Measurements from ENCODE around the gene ARSJ.

ARSJ gene

DNA sequence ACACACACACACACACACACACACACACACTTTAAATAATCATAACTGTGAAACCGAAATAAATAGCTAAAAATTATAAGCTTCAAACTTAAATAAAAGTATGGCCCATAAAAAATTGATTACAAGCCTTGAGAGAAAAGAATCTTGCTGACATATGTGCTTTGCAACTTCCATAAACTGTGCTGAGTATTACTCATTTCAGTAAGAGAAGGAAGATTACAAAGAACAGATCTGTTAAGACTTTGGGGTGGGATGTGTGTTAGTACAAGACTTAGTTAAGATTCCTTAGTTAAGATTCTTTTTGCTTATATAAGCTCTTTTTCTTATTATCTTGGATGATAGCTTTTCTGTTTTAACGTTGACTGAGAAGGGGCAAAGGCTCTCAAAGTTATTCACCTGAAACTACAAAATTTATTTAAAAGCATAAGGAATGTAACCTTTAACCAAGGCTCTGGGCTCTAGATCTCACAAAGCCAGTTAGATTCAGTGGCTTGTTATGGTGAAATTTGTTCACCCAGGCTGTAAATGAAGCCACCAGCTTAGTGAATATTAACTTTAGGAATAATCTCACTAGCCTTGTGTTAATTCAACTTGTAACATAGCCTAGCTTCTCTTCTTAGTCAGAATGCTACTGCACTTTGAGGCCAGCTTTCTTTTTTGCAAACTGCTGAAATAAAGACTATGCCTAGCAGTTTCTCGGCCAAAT, 58.2 kb downstream of the ARSJ start:
- DNase-seq (ENCODE audit: low read depth), result peak; percentile 23
- TF ChIP-seq, protein P1, sequence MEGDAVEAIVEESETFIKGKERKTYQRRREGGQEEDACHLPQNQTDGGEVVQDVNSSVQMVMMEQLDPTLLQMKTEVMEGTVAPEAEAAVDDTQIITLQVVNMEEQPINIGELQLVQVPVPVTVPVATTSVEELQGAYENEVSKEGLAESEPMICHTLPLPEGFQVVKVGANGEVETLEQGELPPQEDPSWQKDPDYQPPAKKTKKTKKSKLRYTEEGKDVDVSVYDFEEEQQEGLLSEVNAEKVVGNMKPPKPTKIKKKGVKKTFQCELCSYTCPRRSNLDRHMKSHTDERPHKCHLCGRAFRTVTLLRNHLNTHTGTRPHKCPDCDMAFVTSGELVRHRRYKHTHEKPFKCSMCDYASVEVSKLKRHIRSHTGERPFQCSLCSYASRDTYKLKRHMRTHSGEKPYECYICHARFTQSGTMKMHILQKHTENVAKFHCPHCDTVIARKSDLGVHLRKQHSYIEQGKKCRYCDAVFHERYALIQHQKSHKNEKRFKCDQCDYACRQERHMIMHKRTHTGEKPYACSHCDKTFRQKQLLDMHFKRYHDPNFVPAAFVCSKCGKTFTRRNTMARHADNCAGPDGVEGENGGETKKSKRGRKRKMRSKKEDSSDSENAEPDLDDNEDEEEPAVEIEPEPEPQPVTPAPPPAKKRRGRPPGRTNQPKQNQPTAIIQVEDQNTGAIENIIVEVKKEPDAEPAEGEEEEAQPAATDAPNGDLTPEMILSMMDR (conservative IDR thresholded peaks at IDR 0.05; ENCODE audit: low read length), result no peak
- H3K4me3 ChIP-seq (ENCODE audit: low read length), result no peak overlapping the region

- H3K4me3 ChIP-seq (ENCODE audit: low read length), result no peak overlapping the region
- DNase-seq (ENCODE audit: low read depth), result no peak
- TF ChIP-seq, protein P1 (conservative IDR thresholded peaks at IDR 0.05; ENCODE audit: low read length), result no peak
Measured at GRCh38 chr4:113919611-113920010, 59.8 kb downstream of the ARSJ start.

DNA sequence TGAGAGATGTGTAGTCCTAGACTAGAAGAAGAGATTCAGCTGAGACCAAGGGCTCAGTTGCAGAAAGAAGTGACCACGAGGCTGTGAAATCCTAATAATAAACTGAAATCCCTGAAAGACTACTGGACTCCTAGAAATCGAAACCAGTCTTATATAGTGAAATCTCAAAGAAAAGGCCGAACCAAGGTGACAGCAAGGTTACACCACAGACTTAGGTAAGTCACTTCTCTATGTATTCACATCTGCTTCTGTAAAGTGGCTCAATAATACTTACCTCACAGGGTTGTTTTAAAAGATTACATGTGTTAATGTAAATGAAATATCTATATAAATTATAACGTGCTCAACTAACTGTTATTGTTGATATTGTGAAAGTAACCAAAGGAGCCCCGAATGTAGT, 60.3 kb downstream of the ARSJ start:
- no peak overlapping the region for H3K4me3 ChIP-seq (ENCODE audit: low read length)
- TF ChIP-seq, protein P1 (conservative IDR thresholded peaks at IDR 0.05; ENCODE audit: low read length), result no peak
- no peak for DNase-seq (ENCODE audit: low read depth)

- no peak overlapping the region for H3K4me3 ChIP-seq (ENCODE audit: low read length)
- TF ChIP-seq, protein P1 (conservative IDR thresholded peaks at IDR 0.05; ENCODE audit: low read length), result peak; percentile 27
- DNase-seq (ENCODE audit: low read depth), result no peak
Measured at GRCh38 chr4:113908829-113909228, 70.6 kb downstream of the ARSJ start.

GRCh38 chr4:113907559-113907958, 71.9 kb downstream of the ARSJ start:
- TF ChIP-seq, protein P1 (conservative IDR thresholded peaks at IDR 0.05; ENCODE audit: low read length), result no peak

DNA sequence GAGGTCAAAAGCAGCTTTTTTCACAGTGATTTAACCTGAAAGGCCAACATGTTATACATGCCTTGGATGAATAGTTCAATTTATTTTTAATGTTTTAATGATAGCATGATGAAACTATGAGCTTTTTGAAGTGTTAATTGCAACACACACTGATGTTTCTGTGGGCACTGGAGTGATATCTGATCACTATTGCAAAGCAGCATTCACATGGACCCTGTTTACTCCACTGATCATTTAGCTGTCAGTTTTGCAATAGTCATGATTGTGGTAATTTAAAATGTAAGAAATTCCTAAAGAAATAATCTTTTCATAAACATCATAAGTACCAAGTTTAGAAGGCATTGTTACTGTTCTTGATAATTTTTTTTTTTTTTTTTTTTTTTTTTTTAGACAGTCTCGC, 74.1 kb downstream of the ARSJ start:
- peak; percentile 61 for DNase-seq (ENCODE audit: low read depth)
- no peak overlapping the region for H3K4me3 ChIP-seq (ENCODE audit: low read length)
- TF ChIP-seq, protein P1 (conservative IDR thresholded peaks at IDR 0.05; ENCODE audit: low read length), result no peak

More at GRCh38 chr4:113907559-113907958, 71.9 kb downstream of the ARSJ start:
- no peak overlapping the region for H3K4me3 ChIP-seq (ENCODE audit: low read length)
- DNase-seq (ENCODE audit: low read depth), result no peak

- no peak for DNase-seq (ENCODE audit: low read depth)
Measured at GRCh38 chr4:113904877-113905276, 74.6 kb downstream of the ARSJ start.

More at GRCh38 chr4:113904877-113905276, 74.6 kb downstream of the ARSJ start:
- TF ChIP-seq, protein P1 (conservative IDR thresholded peaks at IDR 0.05; ENCODE audit: low read length), result no peak
- no peak overlapping the region for H3K4me3 ChIP-seq (ENCODE audit: low read length)
